G401.6 (cell line): ENCODE data around the gene JAK3.
"Not testable (repeated sequence)": the region's sequence is repeated elsewhere in the genome, so short reads cannot be mapped to it uniquely, and the experiment has no call there.

Experiments used
- FAIRE-seq: peaks from 2 replicates; lab custom pipeline; 2012; peaks lifted over from hg19 to GRCh38; lab: Jason Lieb, UNC

JAK3 gene

GRCh38 chr19:17777840-17778239, 69.9 kb downstream of the JAK3 start:
- not testable (repeated sequence) for FAIRE-seq

GRCh38 chr19:17775991-17776803, 71.6 kb downstream of the JAK3 start:
- FAIRE-seq = no peak

- FAIRE-seq = peak; percentile 81
Observed at GRCh38 chr19:17775245-17775927, 72.4 kb downstream of the JAK3 start.
